Glomerular visceral epithelial cell (primary cell): ENCODE results near the gene TNNT1.
"Not testable (repeated sequence)": the region's sequence is repeated elsewhere in the genome, so short reads cannot be mapped to it uniquely, and the experiment has no call there.

Source experiments
- DNase-seq: peaks from one replicate; pipeline ENCODE4 v3.0.0-alpha.2; 2016; ENCODE audit errors: extremely low spot score

TNNT1 gene

GRCh38 chr19:55149078-55150003 is at the start of gene TNNT1:
TNNT1 (minus strand) TSS chr19:55149206; CDS start chr19:55147157, 2,049 bp downstream.
- no peak for DNase-seq

- no peak for DNase-seq
These were observed 49.6 kb upstream of the TNNT1 start for GRCh38 chr19:55198651-55199050.

GRCh38 chr19:55197528-55197927 is 48.5 kb upstream of the TNNT1 start:
- no peak for DNase-seq

GRCh38 chr19:55196803-55197202 is 47.8 kb upstream of the TNNT1 start:
- no peak for DNase-seq

GRCh38 chr19:55193481-55193880 is 44.5 kb upstream of the TNNT1 start:
- no peak for DNase-seq

- DNase-seq: peak; percentile 15
These were observed 40.4 kb upstream of the TNNT1 start for GRCh38 chr19:55189403-55189835.

- DNase-seq: no peak
These were observed 39.6 kb upstream of the TNNT1 start for GRCh38 chr19:55188625-55189024.

GRCh38 chr19:55186080-55186479 is 37.1 kb upstream of the TNNT1 start:
- DNase-seq: no peak

GRCh38 chr19:55181740-55182139 is 32.7 kb upstream of the TNNT1 start:
- DNase-seq: no peak

GRCh38 chr19:55179606-55180484 is 30.8 kb upstream of the TNNT1 start, which contains the start of gene SYT5:
SYT5 (minus strand) TSS chr19:55180289; CDS start chr19:55179041, 1,248 bp downstream.
- DNase-seq: peak; percentile 39

- peak; percentile 74 for DNase-seq
These were observed 30.0 kb upstream of the TNNT1 start for GRCh38 chr19:55178781-55179599.

- DNase-seq: no peak
These were observed 27.1 kb upstream of the TNNT1 start for GRCh38 chr19:55176076-55176475.

- no peak for DNase-seq
These were observed 26.3 kb upstream of the TNNT1 start for GRCh38 chr19:55175117-55175867.

GRCh38 chr19:55174425-55175116 is 25.6 kb upstream of the TNNT1 start:
- DNase-seq: no peak

GRCh38 chr19:55173714-55174409 is 24.9 kb upstream of the TNNT1 start:
- peak; percentile 75 for DNase-seq

GRCh38 chr19:55173186-55173713 is 24.2 kb upstream of the TNNT1 start:
- no peak for DNase-seq

- DNase-seq: peak; percentile 40
These were observed 23.7 kb upstream of the TNNT1 start for GRCh38 chr19:55172741-55173140.

GRCh38 chr19:55172318-55172717 is 23.3 kb upstream of the TNNT1 start:
- DNase-seq: not testable (repeated sequence)

GRCh38 chr19:55171440-55171839 is 22.4 kb upstream of the TNNT1 start:
- DNase-seq: no peak
